Fibroblast of lung (primary cell): ENCODE data around the gene TPO.

ENCODE experiments used
- CTCF ChIP-seq, 2 donors: IDR thresholded peaks in 1 of 2; conservative IDR thresholded peaks in 1 of 2; 1 replicate in 1 of 2; 2 replicates in 1 of 2; pipeline ENCODE4 v1.5.1; 2011 to 2012; ENCODE audit warnings: low read length in 2 of 2, control low read depth in 1 of 2, inconsistent platforms in 1 of 2, low read depth in 1 of 2, mild to moderate bottlenecking in 1 of 2
- EZH2 ChIP-seq: IDR thresholded peaks from 2 replicates; pipeline ENCODE4 v1.5.1; 2012; ENCODE audit warnings: low read length, control low read depth, mild to moderate bottlenecking; ENCODE audit errors: missing control alignments

GRCh38 chr2:1561811-1562421 is 148.7 kb downstream of the TPO start:
- no peak for TF ChIP-seq EZH2
- TF ChIP-seq CTCF (conservative IDR thresholded peaks at IDR 0.05 in 1 of 2, IDR thresholded peaks at IDR 0.05 in 1 of 2; ENCODE audit: low read depth in 1 of 2, low read length in 2 of 2), result no peak
